HG03432 (cell line): ENCODE results near the gene CALCR.
"Not testable (repeated sequence)": the region's sequence is repeated elsewhere in the genome, so short reads cannot be mapped to it uniquely, and the experiment has no call there.

ENCODE experiments used
- ATAC-seq: cut with Tn5 transposase; IDR thresholded peaks from one replicate; pipeline ENCODE4 v1.9.1; 2021; ENCODE audit warnings: mild to moderate bottlenecking, moderate library complexity; ENCODE audit not compliant: unreplicated experiment

Gene CALCR

GRCh38 chr7:93574646-93575554 is at the start of gene CALCR:
CALCR (minus strand) TSS chr7:93574724; CDS start chr7:93486981, 87,743 bp downstream.
- no peak for ATAC-seq

GRCh38 chr7:93623816-93624215 is 49.3 kb upstream of the CALCR start:
- no peak for ATAC-seq

GRCh38 chr7:93622036-93623033 is 47.8 kb upstream of the CALCR start:
- ATAC-seq = peak; percentile 44

- ATAC-seq = no peak
Measured at GRCh38 chr7:93620864-93621263, 46.3 kb upstream of the CALCR start.

GRCh38 chr7:93620057-93620456 is 45.5 kb upstream of the CALCR start:
- no peak for ATAC-seq

GRCh38 chr7:93601363-93601762 is 26.8 kb upstream of the CALCR start:
- ATAC-seq = no peak

- ATAC-seq = no peak
Measured at GRCh38 chr7:93594250-93594649, 19.7 kb upstream of the CALCR start.

- ATAC-seq = no peak
Measured at GRCh38 chr7:93592588-93593266, 18.2 kb upstream of the CALCR start.

- not testable (repeated sequence) for ATAC-seq
Measured at GRCh38 chr7:93591224-93592050, 16.9 kb upstream of the CALCR start.

GRCh38 chr7:93586479-93586865 is 11.9 kb upstream of the CALCR start:
- ATAC-seq = not testable (repeated sequence)

GRCh38 chr7:93585694-93586478 is 11.4 kb upstream of the CALCR start:
- ATAC-seq = not testable (repeated sequence)

- ATAC-seq = no peak
Measured at GRCh38 chr7:93579431-93579830, 4.9 kb upstream of the CALCR start.

- no peak for ATAC-seq
Measured at GRCh38 chr7:93578762-93579161, 4.2 kb upstream of the CALCR start.

- no peak for ATAC-seq
Measured at GRCh38 chr7:93575555-93576399, 1.3 kb upstream of the CALCR start.

- no peak for ATAC-seq
Measured at GRCh38 chr7:93574269-93574645, 267 bp downstream of the CALCR start.

- no peak for ATAC-seq
Measured at GRCh38 chr7:93569189-93569588, 5.3 kb downstream of the CALCR start.

- ATAC-seq = no peak
Measured at GRCh38 chr7:93566876-93567275, 7.6 kb downstream of the CALCR start.

- no peak for ATAC-seq
Measured at GRCh38 chr7:93563584-93563983, 10.9 kb downstream of the CALCR start.
